Stimulated activated CD4-positive, alpha-beta T cell treated with anti-CD3 and anti-CD28 coated beads, Interleukin-15, amount 100 ng/mL, for 1 hour (primary cell): ENCODE measurements around the gene MYDGF.

Experiments
- DNase-seq, 2 donors: peaks; one replicate each; pipeline ENCODE4 v3.0.0-alpha.2; 2020; ENCODE audit warnings: low read depth in 1 of 2, low spot score in 1 of 2

The MYDGF gene

GRCh38 chr19:4609878-4610511 is 60.1 kb downstream of the MYDGF start:
- DNase-seq = no peak
